Fibroblast of gingiva (primary cell): Measurements from ENCODE around the gene PIM3.

ENCODE experiments used
- DNase-seq: peaks from one replicate; pipeline ENCODE4 v3.0.0-alpha.2; 2011; ENCODE audit warnings: low read depth

The PIM3 gene

GRCh38 chr22:49928555-49929210 lies 31.9 kb upstream of the PIM3 start:
- DNase-seq: no peak

DNA sequence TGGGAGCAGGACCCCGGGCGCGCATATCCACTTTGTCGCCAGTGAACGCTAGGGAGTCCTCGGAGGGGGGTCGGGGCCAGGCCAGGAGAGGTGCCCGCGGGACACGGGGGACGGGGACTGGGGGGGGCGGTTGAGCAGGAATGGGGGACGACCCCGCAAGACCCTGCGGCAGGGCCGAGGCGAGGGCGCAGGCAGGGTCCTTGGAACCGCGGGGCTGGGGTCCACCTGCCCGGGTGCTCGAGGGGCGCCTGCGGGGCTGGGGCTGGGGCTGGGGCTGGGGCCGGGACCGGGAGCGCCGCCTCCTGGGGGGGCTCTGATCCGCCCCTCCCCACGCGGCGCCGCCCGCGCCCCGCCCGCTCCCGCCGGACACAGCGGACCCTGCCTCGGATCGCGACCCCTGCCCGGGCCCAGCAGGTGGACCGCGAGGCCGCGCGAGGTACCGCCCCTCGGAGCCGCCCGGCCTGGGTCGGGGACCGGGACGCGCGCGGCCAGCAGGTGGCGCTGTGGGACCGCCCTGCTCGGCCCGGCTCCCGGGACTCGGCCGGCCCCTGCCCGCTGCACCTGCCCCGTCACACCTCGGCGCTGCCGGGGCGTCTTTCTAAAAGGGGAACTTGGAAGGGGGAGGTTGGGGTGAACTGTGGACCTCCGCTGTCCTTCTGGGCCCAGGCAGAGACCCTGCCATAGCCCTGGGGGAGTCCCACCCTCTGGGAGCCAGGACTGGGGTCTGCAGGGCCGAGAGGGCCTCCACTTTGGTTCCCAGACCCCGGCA lies 31.2 kb upstream of the PIM3 start:
- no peak for DNase-seq

DNA sequence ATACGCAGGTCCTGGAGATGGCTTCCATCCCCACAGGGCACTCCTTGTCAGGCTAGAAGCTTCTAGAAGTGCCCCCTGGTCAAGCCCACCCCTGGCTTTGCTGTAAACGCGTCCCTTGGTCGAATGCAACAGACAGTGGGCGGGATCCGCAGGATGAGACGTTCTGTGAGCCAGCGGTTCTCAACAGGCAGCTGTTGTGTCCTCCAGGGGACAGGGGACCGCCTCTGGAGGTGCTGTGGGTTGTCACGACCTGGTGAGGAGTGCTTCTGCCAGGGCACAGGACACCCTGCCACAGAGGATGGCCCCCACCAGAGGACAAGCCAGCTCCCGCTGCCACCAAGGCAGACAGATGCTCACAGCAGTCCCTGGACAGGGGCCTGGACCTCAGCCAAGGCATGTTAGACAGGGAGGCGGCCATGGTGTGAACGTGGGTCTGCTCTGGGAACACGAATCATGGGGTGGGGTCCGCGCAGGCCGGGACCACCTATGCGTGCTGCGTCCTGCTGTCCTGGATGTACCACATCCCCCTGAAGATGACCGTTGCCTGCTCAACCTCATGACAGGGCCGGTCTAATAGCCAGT lies 30.5 kb upstream of the PIM3 start:
- DNase-seq: no peak

- peak; percentile 65 for DNase-seq
These were observed 29.8 kb upstream of the PIM3 start for GRCh38 chr22:49930596-49931412.

DNA sequence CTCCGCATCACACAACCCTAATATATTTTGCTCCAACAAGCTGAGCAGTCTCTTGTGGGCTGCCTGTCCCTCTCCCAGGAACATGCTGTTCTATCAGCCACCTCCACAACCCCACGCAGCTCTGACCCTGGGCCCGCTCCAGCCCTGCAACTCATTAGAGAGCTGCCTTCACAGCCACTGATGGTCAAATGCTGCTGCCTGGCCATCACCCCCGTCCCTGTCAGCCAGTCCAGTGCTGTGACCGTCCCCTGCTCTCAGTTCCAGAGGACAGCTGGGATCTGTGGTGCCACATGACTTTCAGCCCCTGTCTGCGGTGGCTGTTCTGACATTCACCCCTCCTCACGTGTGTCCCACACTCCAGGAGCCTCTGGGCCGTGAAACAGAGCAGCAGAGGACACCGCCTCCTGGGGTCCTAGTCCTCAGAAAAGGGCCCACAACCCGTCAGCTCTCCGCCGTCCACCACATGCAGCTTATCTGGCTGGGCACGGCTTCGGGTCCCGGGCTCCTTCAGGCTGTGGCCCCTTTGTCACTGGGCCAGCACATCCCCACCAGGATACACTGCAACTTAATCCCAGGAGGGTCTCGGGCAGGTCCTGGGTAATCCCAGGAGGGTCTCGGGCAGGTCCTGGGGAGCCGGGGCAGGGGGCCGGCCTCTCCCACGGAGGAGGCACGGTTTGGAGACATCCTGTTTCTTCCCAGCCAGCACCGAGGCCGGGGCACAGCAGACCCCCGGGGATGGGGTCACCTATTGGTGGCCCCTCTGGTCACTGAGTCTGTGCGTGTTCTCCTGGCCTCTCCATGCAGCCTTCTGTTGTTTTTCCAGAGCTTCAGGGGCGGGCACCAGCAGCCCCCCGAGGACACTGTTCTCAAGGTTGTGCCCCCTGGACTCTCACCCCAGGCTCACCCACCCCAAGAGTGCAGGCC lies 27.1 kb upstream of the PIM3 start:
- DNase-seq: no peak

GRCh38 chr22:49934160-49934890 lies 26.2 kb upstream of the PIM3 start:
- peak; percentile 20 for DNase-seq

DNA sequence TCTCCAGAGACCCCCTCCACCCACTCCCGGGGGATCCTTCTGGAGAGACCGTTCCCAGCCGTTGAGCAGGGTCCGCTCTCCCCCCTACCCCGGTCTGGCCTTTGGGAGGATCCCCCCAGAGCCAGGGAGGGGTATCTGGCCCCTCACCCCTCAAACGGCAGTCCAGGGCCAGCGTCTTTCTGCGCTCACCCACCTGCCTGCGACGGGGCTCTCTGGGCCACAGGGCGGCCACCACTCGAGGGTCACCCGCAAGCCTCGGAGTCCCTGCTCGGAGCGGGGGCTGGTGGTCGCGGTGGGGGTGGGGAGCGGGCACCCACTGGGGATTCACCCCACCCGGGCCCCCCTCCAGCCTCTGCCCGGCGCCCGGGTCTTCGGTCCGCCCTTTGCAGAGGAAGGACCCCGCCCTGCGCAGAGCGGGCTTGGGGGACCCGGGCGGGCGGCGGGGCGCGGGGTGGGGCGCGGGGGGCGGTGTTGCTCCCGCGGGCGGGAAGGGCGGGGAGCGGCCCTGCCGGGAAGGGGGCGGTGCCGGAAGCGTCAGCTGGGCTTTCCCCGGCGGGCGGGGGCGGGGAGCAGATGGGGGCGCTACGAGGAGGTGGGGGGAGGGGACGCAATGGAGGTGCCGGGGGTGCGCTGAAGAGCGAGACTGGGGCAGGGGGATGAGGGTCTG lies 25.5 kb upstream of the PIM3 start:
- peak; percentile 77 for DNase-seq

GRCh38 chr22:49935561-49935960 lies 25.0 kb upstream of the PIM3 start:
- peak; percentile 47 for DNase-seq

- peak; percentile 83 for DNase-seq
These were observed 24.3 kb upstream of the PIM3 start for GRCh38 chr22:49936018-49936972.

DNA sequence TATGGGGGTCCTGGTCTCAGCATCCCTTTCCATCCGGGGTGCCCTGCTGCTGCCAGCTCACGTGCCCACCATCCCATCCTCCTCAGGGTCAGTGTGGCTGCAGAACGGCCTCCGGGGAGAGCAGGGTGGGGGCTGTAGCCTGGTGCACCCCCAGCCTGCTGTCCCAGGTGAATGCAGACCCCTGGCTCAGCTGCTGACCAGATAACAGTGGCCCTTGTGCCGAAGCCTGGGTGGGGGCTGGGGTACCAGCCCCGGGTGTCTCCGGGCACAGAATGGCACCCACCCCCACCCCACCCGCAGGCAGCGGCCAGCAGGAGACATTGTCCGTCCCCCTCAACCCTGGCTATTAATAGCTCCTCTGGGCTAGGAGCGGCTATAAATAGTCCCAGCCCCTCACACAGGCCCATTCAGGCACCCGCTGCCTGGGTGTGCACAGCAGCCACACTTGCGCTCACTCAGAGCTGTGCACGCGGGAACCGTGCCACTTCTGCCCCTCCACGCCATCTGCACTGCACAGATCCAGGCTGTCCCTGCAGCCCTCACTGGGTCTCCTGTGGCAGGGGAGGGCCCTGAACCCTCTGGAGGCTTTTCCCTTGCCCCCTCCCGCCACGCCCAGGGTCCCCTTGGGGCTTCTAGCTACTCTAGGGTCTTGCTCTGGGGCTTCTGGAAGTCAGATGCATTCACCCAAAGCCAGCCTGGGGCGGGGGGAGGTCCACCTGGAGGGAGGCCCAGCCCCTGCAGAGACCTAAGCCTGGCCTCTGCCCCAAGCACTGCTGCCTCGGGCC lies 23.4 kb upstream of the PIM3 start:
- no peak for DNase-seq

DNA sequence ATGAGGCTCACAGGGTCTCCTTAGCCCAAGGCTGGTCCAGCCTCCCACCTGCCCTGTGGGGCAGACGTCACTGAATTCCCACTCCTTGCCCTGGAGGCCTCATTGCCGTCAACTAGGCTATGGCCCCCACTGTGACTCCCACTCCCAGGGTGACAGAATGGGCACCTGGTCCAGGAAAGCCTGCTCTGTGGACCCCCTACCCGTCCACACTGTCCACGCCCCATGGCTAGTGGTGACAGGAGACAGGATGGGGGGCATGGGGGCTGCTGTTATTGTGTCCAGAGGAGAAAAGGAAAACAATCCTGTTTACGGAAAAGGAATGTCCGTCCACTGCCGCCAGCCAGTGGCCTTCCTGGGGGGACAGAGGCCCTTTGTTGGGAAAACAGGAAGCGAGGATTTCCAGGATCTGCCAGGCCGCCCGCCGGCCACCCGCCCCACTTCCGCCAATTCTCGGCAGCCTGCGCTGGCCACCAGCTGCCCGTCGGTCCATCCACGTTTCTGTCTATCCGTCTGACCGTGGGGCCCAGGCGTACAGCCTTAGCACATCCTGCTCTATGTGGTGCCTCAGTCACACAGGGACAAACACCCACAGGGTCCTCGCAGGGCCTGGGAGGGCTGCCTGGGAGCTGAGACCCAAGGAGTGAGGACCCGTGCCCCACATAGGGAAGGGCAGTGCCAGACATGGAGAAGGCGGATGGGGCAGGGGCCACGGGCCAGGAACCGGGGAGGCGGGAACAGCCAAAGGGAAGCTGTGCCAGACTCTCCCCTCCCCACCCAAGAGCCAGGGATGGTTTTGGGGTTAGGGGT lies 22.6 kb upstream of the PIM3 start:
- no peak for DNase-seq

GRCh38 chr22:49938565-49939136 lies 21.9 kb upstream of the PIM3 start:
- no peak for DNase-seq

- no peak for DNase-seq
These were observed 18.9 kb upstream of the PIM3 start for GRCh38 chr22:49941507-49942316.

- DNase-seq: no peak
These were observed 17.8 kb upstream of the PIM3 start for GRCh38 chr22:49942565-49943404.

- no peak for DNase-seq
These were observed 17.2 kb upstream of the PIM3 start for GRCh38 chr22:49943405-49943765.
